ENCODE results near the gene BIRC2.

DNA sequence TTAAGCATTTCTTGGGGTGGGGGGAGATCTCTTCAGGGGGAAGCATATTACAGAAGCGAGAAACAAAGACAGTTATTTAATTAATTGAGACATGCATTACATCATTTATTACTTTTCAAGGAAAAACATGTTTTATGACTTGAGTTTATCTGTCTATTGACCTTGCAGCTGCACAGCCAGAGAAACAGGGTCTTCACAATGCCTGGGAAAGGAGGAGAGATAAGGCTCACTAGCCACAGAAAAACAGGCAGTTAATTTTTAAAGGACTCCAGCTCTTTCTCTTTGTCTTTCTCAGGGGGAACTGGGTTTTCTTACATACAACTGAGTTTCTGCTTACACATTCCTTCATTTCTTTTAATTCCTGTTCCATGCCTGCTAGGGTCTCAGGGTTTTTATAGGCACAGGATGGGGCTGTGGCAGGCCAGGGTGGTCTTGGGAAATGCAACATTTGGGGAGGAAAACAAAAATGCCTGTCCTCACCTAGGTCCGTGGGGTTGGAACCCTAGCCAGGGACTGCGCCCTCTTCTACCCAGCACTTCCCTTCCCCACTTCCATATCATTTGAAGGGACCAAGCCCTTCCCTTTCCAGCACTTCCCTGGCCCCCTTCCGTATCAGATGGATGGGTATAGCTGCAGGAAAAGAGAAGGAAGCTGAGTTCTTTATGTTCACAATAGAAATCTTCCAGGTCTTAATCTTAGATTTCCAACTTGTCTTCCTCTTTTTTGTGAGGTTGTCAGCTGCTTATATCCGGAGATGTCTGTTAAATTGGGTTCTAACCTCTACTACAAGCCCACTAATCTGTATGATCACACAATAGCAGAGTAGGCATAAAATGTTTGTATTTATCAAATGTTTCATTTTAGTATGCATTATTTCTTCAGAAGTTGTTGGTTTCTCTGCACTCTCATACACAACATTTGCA, 38.3 kb downstream of the BIRC2 start:
- TF ChIP-seq CTCF (IDR thresholded peaks at IDR 0.05) (no peak), POLR2A (IDR thresholded peaks at IDR 0.05) (no peak)
